Smooth muscle cell (in vitro differentiated cells): ENCODE measurements around the gene TMEM198. TPM values are rescaled to one million over a fixed set of nuclear protein-coding genes. Genes with fewer than 3 reads are reported as not detected.

Source experiments
- DNase-seq: peaks from one replicate; lab custom pipeline; 2025; ENCODE audit not compliant: unreplicated experiment; lab: John Stamatoyannopoulos, UW
- H2AFZ ChIP-seq: fragments of 200-600 bp; sonication (generic); 2 replicates; pipeline ENCODE4 v1.6.0; 2016; ENCODE audit warnings: antibody characterized with exemption, low read depth, mild to moderate bottlenecking
- H3F3A ChIP-seq: fragments of 200-600 bp; sonication (generic); 2 replicates; pipeline ENCODE4 v1.6.0; 2017; ENCODE audit warnings: antibody characterized with exemption, low read depth
- H3K27ac ChIP-seq: fragments of 200-600 bp; sonication (generic); 2 replicates; pipeline ENCODE4 v1.5.1; 2016; ENCODE audit warnings: low read depth, mild to moderate bottlenecking
- H3K27me3 ChIP-seq: fragments of 200-600 bp; sonication (generic); 2 replicates; pipeline ENCODE4 v1.6.1; 2016; ENCODE audit warnings: low read depth, mild to moderate bottlenecking
- H3K36me3 ChIP-seq: fragments of 200-600 bp; sonication (generic); 2 replicates; pipeline ENCODE4 v1.5.1; 2016; ENCODE audit warnings: low read depth
- H3K4me1 ChIP-seq: fragments of 200-600 bp; sonication (generic); 2 replicates; pipeline ENCODE4 v1.5.1; 2016; ENCODE audit warnings: low read depth
- H3K4me2 ChIP-seq: fragments of 200-600 bp; sonication (generic); 2 replicates; pipeline ENCODE4 v1.6.0; 2016; ENCODE audit warnings: mild to moderate bottlenecking
- H3K4me3 ChIP-seq: fragments of 200-600 bp; sonication (generic); 2 replicates; pipeline ENCODE4 v1.5.1; 2016; ENCODE audit warnings: mild to moderate bottlenecking
- H3K79me2 ChIP-seq: fragments of 200-600 bp; sonication (generic); 2 replicates; pipeline ENCODE4 v1.6.0; 2016; ENCODE audit warnings: low read depth, mild to moderate bottlenecking
- H3K9ac ChIP-seq: fragments of 200-600 bp; sonication (generic); 2 replicates; pipeline ENCODE4 v1.6.0; 2016; ENCODE audit warnings: low read depth
- H3K9me3 ChIP-seq: fragments of 200-600 bp; sonication (generic); replicated peaks from 2 replicates; pipeline ENCODE4 v1.5.1; 2016; ENCODE audit warnings: low read depth
- H4K20me1 ChIP-seq: fragments of 200-600 bp; sonication (generic); 2 replicates; pipeline ENCODE4 v1.6.0; 2016; ENCODE audit warnings: low read depth
- WGBS: methylation state at CpG from one replicate; pipeline ENCODE4 v1.1.7; 2016; ENCODE audit warnings: low lambda C conversion rate; 5-methylcytosine and 5-hydroxymethylcytosine counted together
- polyA plus RNA-seq: library from polyadenylated mRNA; unstranded; fragments of >200 nt; fragmentation: Nextera tagmentation; extraction: Ambion mirVana; gene quantifications from 2 replicates; pipeline ENCODE4 v1.2.1, GENCODE V29; 2016
- total RNA-seq: library from RNA; depleted of rRNA; stranded (reverse); fragments of >200 nt; gene quantifications from 2 replicates; pipeline ENCODE4 v1.2.3, GENCODE V29; 2014
- TF ChIP-seq, protein P1 (sequence below): fragments of 200-600 bp; sonication (generic); IDR thresholded peaks from 2 replicates; pipeline ENCODE4 v1.5.1; 2017; ENCODE audit warnings: borderline replicate concordance, mild to moderate bottlenecking, antibody characterized with exemption; ENCODE audit not compliant: insufficient read depth, poor library complexity, severe bottlenecking

The TMEM198 gene
- total and polyA plus RNA-seq, 2 experiments from 2014 or later, result 3.3 to 6.9 TPM

DNA sequence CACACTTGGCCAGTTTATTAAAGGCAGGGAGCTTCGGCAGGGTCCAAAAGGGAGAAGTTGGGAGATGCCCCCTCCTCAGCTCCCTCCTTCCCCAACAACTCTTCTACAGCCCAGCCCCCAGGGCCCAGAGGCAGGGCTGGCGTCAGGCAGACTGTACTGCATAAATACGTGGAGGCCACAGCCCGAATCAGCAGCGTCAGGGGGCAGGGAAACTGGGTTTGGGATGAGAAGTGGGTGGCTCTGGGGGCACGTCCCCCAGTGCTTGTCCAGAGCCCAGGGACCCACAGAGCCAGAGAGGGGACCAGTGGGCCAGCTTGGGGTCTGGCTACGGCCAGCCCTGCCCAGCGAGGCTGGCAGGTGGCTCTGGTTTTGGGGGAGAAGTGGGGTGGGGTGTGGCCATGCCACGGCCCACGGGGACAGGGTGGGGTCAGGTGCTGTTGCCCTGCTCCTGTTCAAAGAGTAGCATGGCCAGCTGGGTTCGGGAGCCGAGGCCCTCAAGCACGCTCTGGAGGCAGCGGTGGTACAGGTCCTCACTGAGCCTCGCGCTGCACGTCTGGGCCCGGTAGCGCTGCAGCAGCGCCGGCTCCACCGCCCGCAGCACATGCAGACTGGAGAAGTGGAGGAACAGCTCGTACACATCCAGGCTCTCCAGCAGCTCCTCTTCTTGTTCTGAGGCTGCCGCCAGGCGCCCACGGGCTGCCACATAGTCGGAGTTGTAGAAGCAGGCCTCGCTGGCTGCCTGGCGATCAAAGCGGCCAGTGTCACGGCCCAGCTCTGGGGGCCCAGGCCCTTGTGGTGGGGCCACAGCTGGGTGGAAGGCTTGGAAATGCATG, 4.7 kb upstream of the TMEM198 start:
- Histone ChIP-seq H3K9me3 (no peaks in the 10 kb centered on the region), H3K27ac (no peak overlapping the region), H3K4me3 (no peak overlapping the region), H3K4me1 (peaks cover 13% of the 10 kb centered on the region), H3K4me2 (no peak overlapping the region), H3F3A (no peaks in the 10 kb centered on the region), H3K79me2 (peaks cover 9% of the 10 kb centered on the region), H3K36me3 (no peaks in the 10 kb centered on the region), H3K9ac (no peak overlapping the region), H3K27me3 (no peaks in the 10 kb centered on the region), H4K20me1 (peaks cover 51% of the 10 kb centered on the region), H2AFZ (no peak overlapping the region)
- DNase-seq, result no peak
- WGBS, result 94% methylated on average over 30 of the region's 32 CpGs
- TF ChIP-seq, protein P1, sequence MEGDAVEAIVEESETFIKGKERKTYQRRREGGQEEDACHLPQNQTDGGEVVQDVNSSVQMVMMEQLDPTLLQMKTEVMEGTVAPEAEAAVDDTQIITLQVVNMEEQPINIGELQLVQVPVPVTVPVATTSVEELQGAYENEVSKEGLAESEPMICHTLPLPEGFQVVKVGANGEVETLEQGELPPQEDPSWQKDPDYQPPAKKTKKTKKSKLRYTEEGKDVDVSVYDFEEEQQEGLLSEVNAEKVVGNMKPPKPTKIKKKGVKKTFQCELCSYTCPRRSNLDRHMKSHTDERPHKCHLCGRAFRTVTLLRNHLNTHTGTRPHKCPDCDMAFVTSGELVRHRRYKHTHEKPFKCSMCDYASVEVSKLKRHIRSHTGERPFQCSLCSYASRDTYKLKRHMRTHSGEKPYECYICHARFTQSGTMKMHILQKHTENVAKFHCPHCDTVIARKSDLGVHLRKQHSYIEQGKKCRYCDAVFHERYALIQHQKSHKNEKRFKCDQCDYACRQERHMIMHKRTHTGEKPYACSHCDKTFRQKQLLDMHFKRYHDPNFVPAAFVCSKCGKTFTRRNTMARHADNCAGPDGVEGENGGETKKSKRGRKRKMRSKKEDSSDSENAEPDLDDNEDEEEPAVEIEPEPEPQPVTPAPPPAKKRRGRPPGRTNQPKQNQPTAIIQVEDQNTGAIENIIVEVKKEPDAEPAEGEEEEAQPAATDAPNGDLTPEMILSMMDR, result no peak

- TF ChIP-seq, protein P1, result no peak
- Histone ChIP-seq H3K36me3 (no peaks in the 10 kb centered on the region), H3K9me3 (no peaks in the 10 kb centered on the region), H3K9ac (no peak overlapping the region), H4K20me1 (peaks cover 51% of the 10 kb centered on the region), H2AFZ (no peak overlapping the region), H3K27ac (no peak overlapping the region), H3K4me3 (no peak overlapping the region), H3K79me2 (peaks cover 9% of the 10 kb centered on the region), H3F3A (no peaks in the 10 kb centered on the region), H3K27me3 (no peaks in the 10 kb centered on the region), H3K4me2 (no peak overlapping the region), H3K4me1 (peaks cover 18% of the 10 kb centered on the region)
- DNase-seq, result no peak
- 96% methylated on average over 46 of the region's 46 CpGs for WGBS
These were observed 3.7 kb upstream of the TMEM198 start for GRCh38 chr2:219539926-219540678.

DNA sequence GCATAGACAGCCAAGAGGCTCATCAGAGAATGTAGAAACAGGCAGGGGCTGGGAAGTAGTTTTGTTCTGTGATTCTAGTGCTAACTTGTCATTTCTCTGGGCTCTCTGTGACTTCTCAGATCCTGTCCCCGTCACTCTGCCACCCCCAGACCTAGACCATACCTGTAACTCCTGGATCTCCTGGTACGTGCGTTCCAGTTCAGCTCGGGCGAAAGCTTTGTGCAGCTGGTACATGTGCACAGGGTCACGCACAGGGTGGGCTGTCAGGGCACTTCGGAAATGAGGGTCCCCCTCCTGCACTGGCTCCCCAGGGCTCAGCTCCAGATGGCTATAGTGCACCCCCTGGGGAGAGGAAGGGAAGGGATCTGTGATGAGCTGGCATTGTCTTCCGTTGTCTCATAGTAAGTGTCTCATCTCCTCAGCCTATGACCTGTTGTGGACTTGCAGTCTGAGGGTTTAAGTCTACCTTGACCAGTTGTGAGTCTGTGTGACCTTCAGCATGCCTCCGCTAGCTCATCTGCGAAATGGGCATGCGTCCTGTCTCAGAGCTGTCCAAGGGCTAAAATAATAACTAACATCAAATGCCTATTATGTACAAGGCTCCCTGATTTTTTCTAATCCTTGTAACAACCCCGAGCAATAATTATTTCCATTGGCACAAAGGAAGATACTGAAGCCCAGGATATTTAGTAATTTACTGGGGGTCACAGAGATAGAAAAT, 2.9 kb upstream of the TMEM198 start:
- TF ChIP-seq, protein P1, result no peak
- no peaks in the 10 kb centered on the region for H3K9me3 ChIP-seq
- no peak overlapping the region for H3K27ac ChIP-seq
- H3K27me3 ChIP-seq, result no peaks in the 10 kb centered on the region
- no peak overlapping the region for H3K4me2 ChIP-seq
- H3K9ac ChIP-seq, result no peak overlapping the region
- whole genome bisulfite sequencing, result 90% methylated on average over 12 of the region's 12 CpGs
- H4K20me1 ChIP-seq, result peaks cover 51% of the 10 kb centered on the region
- DNase-seq, result no peak
- H3F3A ChIP-seq, result no peaks in the 10 kb centered on the region
- H3K36me3 ChIP-seq, result no peaks in the 10 kb centered on the region
- peaks cover 18% of the 10 kb centered on the region for H3K4me1 ChIP-seq
- H2AFZ ChIP-seq, result no peak overlapping the region
- H3K4me3 ChIP-seq, result no peak overlapping the region
- peaks cover 9% of the 10 kb centered on the region for H3K79me2 ChIP-seq
